HG03575 (cell line): ENCODE results near the gene TNIK.
"Not testable (repeated sequence)": the region's sequence is repeated elsewhere in the genome, so short reads cannot be mapped to it uniquely, and the experiment has no call there.

ENCODE experiments used
- ATAC-seq: cut with Tn5 transposase; IDR thresholded peaks from one replicate; pipeline ENCODE4 v1.9.1; 2021; ENCODE audit not compliant: unreplicated experiment, insufficient number of reproducible peaks, low FRiP score; ENCODE audit errors: extremely low read depth

The TNIK gene

DNA sequence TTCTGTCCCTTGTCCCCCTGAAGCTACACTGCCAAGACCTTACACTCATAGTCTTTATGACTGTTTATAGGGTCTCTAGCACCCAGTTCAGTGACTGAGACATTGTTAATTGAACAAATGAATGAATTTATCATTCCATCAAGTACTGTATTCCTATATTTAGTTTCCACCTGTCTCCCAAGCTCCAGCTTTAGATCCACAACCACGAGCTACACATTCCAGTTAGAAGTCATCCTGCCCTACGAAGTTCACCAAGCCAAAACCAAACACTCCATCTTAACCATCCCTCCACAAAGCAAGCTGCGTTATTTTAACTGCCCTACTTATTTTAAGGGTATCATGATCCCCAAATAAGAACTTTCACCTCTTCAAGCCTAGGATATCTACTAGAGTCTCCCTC, 31.3 kb downstream of the TNIK start:
- ATAC-seq = no peak

DNA sequence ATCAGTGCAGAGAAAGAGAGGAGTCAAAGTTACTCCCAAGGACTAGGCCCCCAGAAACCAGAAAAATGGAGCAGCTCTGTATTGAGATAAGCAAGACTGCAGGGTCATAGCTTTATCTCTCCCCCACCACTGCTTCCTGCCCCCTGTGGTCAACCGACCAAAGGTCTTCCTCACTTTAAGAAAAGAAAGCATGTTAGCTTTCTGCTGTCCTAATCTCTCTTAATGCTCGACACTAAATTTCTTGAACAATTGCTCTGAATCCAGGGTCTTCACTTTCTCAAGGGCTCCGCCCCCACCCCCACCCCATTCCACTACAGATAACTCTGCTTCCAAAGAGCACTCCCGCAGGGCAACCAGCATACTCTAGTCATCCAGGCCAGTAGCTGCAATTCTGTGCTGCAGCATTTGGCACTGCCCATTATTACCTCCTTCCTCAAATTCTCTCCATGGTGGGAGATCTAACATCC, 31.9 kb downstream of the TNIK start:
- no peak for ATAC-seq

DNA sequence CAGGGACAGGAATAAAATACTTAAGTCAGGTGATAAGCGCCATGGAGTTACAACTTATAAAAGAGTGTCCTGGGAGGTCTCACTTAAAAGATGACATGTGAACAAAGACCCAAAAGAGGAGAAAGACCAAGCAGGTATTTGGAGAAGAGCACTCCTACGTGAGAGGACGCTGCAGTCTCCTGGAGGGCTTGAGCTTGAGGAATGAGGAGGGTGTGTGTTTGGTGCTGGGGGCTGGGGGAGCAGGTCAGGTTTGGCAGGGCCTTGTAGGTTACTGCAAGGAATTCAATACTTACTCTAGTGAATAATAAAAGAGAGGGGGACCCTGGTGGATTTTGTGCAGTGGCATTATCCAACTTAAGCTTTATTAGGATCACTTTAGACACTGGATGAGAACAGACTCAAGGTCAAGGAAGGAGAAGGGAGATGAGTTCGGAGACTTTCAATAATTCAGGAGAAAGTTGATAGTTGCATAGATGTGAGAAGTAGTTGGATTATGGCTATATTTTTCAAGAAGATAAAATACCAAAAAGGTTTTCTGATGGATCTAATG, 32.4 kb downstream of the TNIK start:
- ATAC-seq = no peak

DNA sequence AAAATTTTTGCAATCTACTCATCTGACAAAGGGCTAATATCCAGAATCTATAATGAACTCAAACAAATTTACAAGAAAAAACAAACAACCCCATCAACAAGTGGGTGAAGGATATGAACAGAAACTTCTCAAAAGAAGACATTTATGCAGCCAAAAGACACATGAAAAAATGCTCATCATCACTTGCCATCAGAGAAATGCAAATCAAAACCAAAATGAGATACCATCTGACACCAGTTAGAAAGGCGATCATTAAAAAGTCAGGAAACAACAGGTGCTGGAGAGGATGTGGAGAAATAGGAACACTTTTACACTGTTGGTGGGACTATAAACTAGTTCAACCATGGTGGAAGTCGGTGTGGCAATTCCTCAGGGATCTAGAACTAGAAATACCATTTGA, 36.1 kb downstream of the TNIK start:
- not testable (repeated sequence) for ATAC-seq

DNA sequence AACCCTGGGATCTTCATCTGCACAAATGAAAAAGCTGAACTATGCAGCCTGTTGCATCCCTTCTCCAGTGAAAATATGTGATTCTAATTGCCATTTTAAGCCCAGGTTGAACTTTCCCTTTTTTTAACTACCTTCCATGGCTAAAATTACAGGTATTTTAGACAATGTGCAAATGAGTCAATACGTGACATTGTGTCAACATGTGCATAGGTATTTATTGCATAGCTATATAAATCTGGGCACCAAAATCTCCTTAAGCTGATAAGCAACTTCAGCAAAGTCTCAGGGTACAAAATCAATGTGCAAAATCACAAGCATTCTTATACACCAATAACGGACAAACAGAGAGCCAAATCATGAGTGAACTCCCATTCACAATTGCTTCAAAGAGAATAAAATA, 37.4 kb downstream of the TNIK start:
- ATAC-seq = not testable (repeated sequence)

DNA sequence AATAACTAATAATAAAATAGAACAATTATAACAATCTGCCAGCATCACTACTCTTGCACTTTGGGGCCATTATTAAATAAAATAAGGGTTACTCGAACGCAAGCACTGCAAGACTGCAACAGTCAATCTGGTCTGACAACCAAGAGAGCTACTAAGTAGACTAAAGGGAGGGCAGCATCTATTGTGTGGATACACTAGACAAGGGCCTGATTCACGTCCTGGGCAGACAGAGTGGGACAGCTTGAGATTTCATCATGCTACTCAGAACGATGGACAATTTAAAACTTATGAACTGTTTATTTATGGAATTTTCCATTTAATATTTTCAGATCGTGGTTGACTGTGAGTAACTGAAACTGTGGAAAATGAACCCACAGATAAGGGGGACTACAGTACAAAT, 39.5 kb downstream of the TNIK start:
- ATAC-seq = no peak

DNA sequence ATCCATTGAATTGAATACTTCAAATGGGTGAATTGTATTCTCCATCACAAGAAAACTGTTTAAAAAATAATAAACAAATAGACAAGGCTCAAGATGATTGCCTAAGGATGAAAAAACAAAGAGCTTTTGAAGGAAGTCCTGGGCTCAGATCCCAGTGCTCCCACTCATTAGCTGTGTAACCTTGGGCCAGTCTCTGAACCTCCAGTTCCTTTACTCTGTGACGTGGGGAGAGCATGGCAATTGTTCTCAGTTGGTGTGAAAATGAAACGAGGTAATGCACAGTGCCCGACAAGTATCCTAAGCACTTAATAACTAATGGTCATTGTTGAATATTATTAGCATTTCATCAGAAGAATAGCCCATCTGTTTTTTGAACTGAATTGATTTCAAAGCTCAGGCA, 40.7 kb downstream of the TNIK start:
- no peak for ATAC-seq

DNA sequence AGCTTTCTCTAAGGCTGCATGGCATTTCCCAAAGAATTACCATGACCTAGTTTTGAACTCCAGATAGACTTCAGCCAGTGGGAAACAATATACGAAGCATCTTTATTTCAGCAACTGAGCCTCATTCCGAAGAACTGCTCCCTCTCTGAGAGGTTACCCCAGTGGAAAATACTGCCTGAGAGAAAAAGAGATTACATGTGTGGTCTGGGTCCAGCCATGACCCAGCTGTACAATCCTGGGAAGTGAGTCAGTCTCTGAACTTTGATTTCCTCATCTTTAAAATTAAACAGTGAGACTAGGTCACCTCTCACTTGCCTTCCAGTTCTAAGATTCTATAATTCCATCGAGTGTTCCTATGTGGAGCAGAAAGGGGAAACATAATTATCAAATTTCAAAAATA, 42.4 kb downstream of the TNIK start:
- ATAC-seq = no peak

DNA sequence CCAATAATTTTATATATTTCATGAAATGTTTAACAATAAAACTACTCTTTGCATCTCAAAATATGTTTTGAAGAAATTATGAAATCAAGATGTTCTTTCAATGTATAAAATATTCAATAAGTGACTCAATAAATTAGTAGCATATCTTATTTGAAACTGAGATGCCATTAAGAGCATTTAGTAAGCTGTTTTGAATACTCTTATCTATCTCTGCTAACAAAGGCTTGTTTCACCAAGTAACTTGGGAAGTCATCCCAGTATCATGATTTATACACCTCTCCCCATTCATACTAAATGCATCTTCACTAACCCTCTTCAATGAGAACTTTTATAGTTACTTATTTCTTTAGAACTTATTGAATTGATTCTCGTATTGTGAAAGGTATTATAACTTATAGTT, 43.1 kb downstream of the TNIK start:
- ATAC-seq = no peak

DNA sequence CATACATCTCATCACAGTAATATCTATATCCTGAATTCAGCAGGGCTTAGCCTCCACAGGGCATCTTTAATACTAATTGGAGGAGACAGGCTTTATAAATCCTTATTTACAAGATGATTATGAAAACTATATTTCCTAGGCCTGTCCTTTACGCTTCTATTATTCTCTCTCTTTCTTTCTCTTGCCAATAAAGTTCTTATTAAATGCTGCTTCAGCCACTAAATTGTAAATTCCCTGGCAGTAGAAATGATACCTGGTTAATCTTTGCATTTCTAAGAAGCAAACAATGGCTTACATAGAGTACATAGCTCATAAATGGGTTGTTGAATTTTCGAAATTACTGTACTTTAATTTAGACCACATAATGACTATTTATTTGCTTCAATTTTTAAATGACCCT, 43.5 kb downstream of the TNIK start:
- ATAC-seq = no peak

DNA sequence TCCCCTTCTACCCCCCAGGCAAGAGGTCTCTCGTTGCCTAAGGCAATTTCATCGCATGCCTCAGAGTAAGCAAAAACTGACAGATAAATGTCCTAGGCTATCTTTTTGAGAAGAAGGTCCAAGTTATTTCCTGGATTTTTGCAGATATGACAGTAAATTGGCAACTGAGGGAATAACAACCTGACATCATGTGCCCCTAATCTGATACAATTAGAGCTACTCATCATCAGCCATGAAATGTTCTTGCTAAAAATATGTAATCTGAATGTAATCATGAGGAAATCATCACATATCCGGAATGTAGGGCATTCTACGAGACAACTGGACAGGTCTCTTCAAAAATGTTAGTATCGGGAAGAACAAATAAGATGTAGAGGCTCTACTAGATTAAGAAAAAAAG, 44.1 kb downstream of the TNIK start:
- no peak for ATAC-seq

DNA sequence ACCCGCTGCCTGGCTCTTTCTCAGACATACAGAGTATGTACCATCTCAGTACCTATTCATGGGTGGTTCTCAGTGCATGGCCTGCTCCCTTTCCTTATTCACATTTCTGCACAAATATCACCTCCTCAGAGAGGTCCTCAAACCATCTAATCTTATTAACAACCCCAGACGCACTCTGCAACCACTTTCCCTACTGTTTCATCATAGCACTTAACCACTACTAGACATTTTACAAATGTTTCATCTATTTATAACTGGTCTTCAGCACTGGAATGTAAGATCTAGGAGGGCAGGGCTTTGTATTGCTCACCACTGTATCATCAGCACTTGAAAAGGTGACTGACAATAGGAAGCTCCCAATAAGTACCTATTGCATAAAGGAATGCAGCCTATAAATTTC, 45.1 kb downstream of the TNIK start:
- ATAC-seq = no peak

DNA sequence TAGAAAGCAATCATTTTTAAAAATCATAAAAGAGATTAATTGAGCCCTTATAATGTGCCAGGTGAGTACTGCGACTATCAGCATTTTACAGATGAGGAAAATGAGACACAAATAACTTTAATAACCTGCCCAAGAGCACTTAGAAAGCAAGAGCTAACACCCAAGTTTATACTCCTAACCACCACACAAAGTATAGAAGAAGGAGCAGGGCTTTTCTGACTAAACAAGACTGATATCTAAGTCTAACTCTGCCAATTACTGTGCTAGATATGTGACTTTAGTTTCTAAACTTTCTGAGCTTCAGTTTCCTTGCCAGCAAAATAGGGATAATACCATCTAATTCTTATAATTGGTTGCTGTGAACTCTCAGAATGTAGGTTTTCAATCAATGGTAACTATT, 47.7 kb downstream of the TNIK start:
- no peak for ATAC-seq

DNA sequence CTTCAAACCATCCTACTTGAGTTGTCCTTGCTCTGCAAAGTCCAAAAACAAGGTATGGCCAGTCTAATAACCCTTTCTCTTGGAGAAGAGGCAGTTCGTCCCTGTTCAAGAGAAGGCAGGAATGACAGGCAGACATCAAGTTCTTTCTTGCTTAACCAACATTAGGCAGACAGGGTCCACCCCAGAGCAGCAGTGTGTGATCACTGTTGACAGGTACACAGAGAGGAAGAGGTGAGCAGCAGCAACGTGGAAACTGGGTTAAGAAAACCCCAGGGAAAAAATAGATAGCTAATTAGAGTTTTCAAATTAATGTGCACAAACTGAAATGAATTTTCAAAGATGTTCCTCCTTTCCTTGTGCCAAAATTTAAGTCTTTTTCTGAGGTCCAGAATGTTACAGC, 48.2 kb downstream of the TNIK start:
- ATAC-seq = no peak

DNA sequence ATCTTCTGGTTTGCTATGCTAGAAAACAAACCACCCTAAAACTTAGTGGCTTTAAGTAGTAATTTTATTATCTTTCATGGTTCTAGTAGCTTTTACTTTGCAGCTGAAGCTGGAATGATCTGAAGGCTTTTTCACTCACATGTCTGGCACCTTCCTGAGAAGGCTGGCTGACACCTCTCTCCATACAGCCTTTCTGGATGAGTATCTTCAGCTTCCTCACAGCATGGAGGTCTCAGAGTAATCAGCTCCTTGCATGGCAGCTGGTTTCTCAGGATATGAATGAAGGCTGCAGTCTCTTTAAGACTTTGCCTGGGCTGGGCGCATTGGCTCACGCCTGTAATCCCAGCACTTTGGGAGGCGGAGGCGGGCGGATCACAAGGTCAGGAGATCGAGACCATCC, 50.0 kb downstream of the TNIK start:
- no peak for ATAC-seq

DNA sequence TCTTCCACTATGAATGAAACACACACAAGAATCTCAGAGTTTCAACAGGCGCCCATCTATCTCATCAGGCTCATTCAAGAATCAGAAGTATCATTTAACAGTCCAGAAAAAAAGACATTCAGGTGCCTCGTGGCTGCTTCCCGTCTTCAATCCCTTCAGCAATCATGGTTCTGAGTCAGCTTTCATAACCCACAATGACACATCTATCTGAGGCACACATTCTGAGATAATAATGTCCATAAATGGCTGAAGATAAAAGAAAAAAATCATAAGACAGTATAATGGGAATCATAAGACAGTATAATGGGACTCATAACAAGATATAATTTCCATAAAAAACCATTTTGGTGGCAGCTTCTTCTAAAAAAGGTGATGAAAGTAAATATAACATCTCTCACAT, 52.4 kb downstream of the TNIK start:
- ATAC-seq = no peak

DNA sequence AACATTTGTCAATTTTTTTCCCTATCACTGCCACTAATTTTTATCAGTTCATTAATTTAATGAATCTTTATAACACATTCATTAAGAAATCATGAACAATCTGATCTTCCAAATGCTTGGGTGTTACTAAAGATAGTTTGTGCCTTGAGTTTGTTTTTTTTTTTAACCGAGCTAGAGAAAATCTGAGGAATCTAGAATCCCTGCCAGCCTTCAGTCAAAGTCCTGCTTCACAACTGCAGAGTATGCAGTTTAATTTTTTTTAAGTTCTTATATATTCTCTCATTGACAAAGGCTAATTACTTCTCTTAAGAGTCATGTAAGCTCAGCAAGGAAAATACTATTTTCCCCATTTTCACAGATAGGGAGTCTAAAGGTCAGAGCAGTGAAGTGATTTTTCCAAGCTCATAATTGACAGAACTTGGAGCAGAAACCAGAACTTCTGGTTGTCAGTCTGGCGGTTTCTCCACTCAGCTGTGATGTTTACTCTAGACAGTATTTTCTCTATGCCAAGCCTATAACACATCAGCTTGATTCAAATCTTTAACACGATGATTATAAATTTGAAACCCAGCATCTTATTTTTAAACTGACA, 55.7 kb downstream of the TNIK start:
- ATAC-seq = no peak

DNA sequence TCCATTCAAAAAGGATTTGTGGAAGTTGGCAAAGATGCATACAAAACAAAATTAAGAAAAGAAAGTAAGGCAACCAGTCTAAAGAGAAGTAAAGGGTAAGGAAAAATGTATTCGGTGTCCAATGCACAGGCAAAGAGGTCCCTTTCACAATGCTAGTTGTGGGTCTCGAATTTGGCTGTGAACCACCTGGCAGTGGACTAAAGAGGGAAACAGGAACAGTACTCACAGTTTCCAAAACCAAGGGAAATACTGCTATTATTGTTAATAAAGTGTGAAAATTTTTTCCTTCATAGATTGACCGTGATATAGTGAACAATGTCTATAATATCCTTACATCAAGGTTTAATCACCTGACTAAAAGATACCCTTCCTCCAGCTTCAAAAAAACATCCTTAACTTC, 57.9 kb downstream of the TNIK start:
- ATAC-seq = no peak

DNA sequence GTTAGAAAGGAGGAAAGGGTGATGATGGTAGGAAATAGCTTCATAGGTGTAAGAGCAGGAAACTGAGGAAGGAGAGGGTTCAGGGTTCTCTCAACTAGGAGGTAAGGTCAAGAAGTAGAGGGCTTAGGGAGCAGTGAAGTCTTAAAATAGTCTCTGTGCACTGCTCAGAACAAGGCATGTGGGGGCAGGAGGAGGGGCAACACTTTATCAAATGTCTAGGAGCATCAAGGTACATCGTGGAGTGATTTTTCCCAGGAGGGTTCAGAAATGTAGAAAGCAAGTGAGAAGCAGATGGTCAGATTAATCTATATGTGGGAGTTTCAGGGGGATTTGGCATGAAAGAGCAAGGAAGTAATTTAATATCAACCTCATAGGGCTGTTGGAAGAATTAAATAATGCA, 58.8 kb downstream of the TNIK start:
- ATAC-seq = no peak

DNA sequence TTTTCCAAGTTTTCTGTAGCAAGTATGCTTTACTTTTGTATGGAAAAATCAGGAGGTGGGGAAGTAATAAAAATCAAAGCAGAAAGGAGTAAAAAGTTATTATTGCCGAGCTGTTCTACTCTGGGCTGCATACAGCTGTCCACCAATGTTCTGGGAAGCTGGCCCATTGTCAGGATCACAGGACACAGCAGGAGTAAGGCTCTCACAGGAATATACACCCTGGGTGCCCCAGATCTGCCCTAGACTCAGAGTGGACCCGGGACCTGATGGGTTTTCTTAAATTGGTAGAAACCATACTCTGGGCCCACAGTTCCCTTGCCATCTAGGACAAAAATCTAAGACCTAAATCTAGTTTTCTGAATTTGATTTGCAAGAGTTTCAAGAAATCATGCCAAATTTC, 60.4 kb downstream of the TNIK start:
- no peak for ATAC-seq

DNA sequence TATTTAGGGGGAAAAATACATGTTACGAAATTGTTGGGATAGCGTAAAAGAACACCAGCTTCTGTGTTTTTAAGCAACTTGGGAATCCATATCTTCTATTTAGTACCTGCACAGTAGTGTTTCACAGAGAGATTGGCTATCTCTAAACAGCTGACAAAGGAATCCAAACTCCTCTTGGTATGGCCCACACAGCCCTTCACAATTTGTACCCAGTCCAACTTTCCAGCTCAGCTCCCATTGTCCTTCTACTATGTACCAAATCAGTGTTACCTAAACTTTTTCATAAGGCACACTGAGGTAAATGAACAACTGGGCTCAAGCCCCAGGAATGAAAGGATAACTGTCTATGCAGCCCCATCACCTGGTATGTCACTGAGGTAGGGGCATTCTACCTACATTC, 61.9 kb downstream of the TNIK start:
- no peak for ATAC-seq
